Measurements from ENCODE around the gene ACADSB. TPM values are rescaled to one million over a fixed set of nuclear protein-coding genes. Genes with fewer than 3 reads are reported as not detected.

The ACADSB gene
- total RNA-seq, 1 experiment from 2014 or later = 25.3 TPM

GRCh38 chr10:123009105-123009820 is 457 bp downstream of the ACADSB start:
- Mint-ChIP-seq H3K27ac (ENCODE audit: unreplicated experiment) (peak overlapping the region; percentile 98), H3K36me3 (ENCODE audit: insufficient read depth, unreplicated experiment) (peaks cover 13% of the 10 kb centered on the region), H3K27me3 (ENCODE audit: insufficient read depth, unreplicated experiment) (no peaks in the 10 kb centered on the region), H3K4me3 (ENCODE audit: unreplicated experiment) (peak overlapping the region; percentile 91), H3K9me3 (ENCODE audit: unreplicated experiment) (no peaks in the 10 kb centered on the region), H3K4me1 (ENCODE audit: low read depth, unreplicated experiment) (no peaks in the 10 kb centered on the region)
- intact Hi-C loops (cut with micrococcal nuclease; ENCODE audit: unreplicated experiment) = loop anchor here (2.0 kb wide), 2 partner anchors 28 to 54 kb away; partner anchors contain the start of genes C10orf88 and PSTK
- Histone ChIP-seq H3K36me3 (ENCODE audit: control insufficient read depth, insufficient read depth, low read length) (no peaks in the 10 kb centered on the region), H3K9me3 (no peaks in the 10 kb centered on the region), H3K4me3 (ENCODE audit: low read depth, low read length) (peak overlapping the region; percentile 99), H3K27me3 (replicated peaks; ENCODE audit: control insufficient read depth, insufficient read depth, low read length) (no peaks in the 10 kb centered on the region), H3K4me1 (peaks cover 9% of the 10 kb centered on the region; the same call in 1 of the 2 replicates)
- BruUV-seq (replicated peaks) = no TSS peak
- ChIA-PET POLR2A (no interaction called here), CTCF (interaction anchor here (1.1 kb wide), 1 partner anchor 986 kb away, joined by 3 read pairs; no protein-coding TSS in a partner anchor)
- TF ChIP-seq, protein P1, sequence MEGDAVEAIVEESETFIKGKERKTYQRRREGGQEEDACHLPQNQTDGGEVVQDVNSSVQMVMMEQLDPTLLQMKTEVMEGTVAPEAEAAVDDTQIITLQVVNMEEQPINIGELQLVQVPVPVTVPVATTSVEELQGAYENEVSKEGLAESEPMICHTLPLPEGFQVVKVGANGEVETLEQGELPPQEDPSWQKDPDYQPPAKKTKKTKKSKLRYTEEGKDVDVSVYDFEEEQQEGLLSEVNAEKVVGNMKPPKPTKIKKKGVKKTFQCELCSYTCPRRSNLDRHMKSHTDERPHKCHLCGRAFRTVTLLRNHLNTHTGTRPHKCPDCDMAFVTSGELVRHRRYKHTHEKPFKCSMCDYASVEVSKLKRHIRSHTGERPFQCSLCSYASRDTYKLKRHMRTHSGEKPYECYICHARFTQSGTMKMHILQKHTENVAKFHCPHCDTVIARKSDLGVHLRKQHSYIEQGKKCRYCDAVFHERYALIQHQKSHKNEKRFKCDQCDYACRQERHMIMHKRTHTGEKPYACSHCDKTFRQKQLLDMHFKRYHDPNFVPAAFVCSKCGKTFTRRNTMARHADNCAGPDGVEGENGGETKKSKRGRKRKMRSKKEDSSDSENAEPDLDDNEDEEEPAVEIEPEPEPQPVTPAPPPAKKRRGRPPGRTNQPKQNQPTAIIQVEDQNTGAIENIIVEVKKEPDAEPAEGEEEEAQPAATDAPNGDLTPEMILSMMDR (IDR thresholded peaks at IDR 0.05; ENCODE audit: insufficient read depth in 1 of 2, low read depth in 1 of 2, low read length in 1 of 2, severe bottlenecking in 1 of 2, unreplicated experiment in 1 of 2) = no peak
- DNase-seq = peak; percentile 24 to 40

DNA sequence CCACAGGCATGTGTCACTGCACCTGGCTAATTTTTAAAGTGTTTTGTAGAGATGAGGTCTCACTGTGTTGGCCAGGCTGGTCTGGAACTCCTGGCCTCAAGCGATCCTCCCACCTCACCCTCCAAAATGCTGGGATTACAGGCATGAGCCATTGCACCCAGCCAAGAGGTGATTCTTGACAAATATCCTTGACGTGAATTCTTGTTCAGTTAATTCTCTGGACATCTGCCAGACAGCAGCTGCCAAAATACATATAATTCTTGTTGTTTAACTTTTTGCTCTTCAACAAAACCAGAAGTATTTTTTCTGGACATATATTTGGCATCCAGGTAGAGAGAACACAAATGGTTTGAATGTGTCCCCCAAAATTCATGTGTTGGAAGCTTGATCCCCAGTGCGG is 3.2 kb downstream of the ACADSB start:
- peaks cover 9% of the 10 kb centered on the region; the same call in 1 of the 2 replicates for H3K4me1 ChIP-seq
- no peak for DNase-seq
- H3K4me3 Mint-ChIP-seq (ENCODE audit: unreplicated experiment) = no peak overlapping the region
- CTCF ChIA-PET = interaction anchor here (0.6 kb wide), 1 partner anchor 720 kb away, joined by 4 read pairs; no protein-coding TSS in a partner anchor
- intact Hi-C loops (cut with micrococcal nuclease; ENCODE audit: unreplicated experiment) = no loop called here
- TF ChIP-seq, protein P1 (IDR thresholded peaks at IDR 0.05; ENCODE audit: insufficient read depth in 1 of 2, low read depth in 1 of 2, low read length in 1 of 2, severe bottlenecking in 1 of 2, unreplicated experiment in 1 of 2) = no peak
- H3K36me3 Mint-ChIP-seq (ENCODE audit: insufficient read depth, unreplicated experiment) = peaks cover 13% of the 10 kb centered on the region
- H3K36me3 ChIP-seq (ENCODE audit: control insufficient read depth, insufficient read depth, low read length) = no peaks in the 10 kb centered on the region
- no peak overlapping the region for H3K27ac Mint-ChIP-seq (ENCODE audit: unreplicated experiment)
- H3K27me3 Mint-ChIP-seq (ENCODE audit: insufficient read depth, unreplicated experiment) = no peaks in the 10 kb centered on the region
- H3K9me3 Mint-ChIP-seq (ENCODE audit: unreplicated experiment) = no peaks in the 10 kb centered on the region
- BruUV-seq (replicated peaks) = no TSS peak
- POLR2A ChIA-PET = no interaction called here
- H3K27me3 ChIP-seq (replicated peaks; ENCODE audit: control insufficient read depth, insufficient read depth, low read length) = no peaks in the 10 kb centered on the region
- no peaks in the 10 kb centered on the region for H3K9me3 ChIP-seq
- H3K4me3 ChIP-seq (ENCODE audit: low read depth, low read length) = no peak overlapping the region
- H3K4me1 Mint-ChIP-seq (ENCODE audit: low read depth, unreplicated experiment) = no peaks in the 10 kb centered on the region

GRCh38 chr10:123013456-123014419 is 4.9 kb downstream of the ACADSB start:
- H3K27me3 Mint-ChIP-seq (ENCODE audit: insufficient read depth, unreplicated experiment) = no peaks in the 10 kb centered on the region
- POLR2A ChIA-PET = no interaction called here

More at GRCh38 chr10:123013456-123014419, 4.9 kb downstream of the ACADSB start:
- no peaks in the 10 kb centered on the region for H3K9me3 Mint-ChIP-seq (ENCODE audit: unreplicated experiment)
- H3K27ac Mint-ChIP-seq (ENCODE audit: unreplicated experiment) = no peak overlapping the region
- H3K4me3 Mint-ChIP-seq (ENCODE audit: unreplicated experiment) = no peak overlapping the region
- no peaks in the 10 kb centered on the region for H3K4me1 Mint-ChIP-seq (ENCODE audit: low read depth, unreplicated experiment)
- peaks cover 7% of the 10 kb centered on the region for H3K36me3 Mint-ChIP-seq (ENCODE audit: insufficient read depth, unreplicated experiment)
- Histone ChIP-seq H3K27me3 (replicated peaks; ENCODE audit: control insufficient read depth, insufficient read depth, low read length) (no peaks in the 10 kb centered on the region), H3K36me3 (ENCODE audit: control insufficient read depth, insufficient read depth, low read length) (no peaks in the 10 kb centered on the region), H3K4me1 (0 out of 2 replicates have a peak, but pooled peaks cover 5% of the 10 kb centered on the region), H3K9me3 (no peaks in the 10 kb centered on the region), H3K4me3 (ENCODE audit: low read depth, low read length) (no peak overlapping the region)
- no TSS peak for BruUV-seq (replicated peaks)
- CTCF ChIA-PET = no interaction called here
- no peak for DNase-seq
- TF ChIP-seq, protein P1 (IDR thresholded peaks at IDR 0.05; ENCODE audit: insufficient read depth in 1 of 2, low read depth in 1 of 2, low read length in 1 of 2, severe bottlenecking in 1 of 2, unreplicated experiment in 1 of 2) = no peak
- intact Hi-C loops (cut with micrococcal nuclease; ENCODE audit: unreplicated experiment) = no loop called here
